Nephron (organoid): Measurements from ENCODE around the gene GNPTG.

Experiments used
- H3K27ac Mint-ChIP-seq, 3 experiments: 2 replicates each; pipeline ENCODE4 v1.8.0; 2020; ENCODE audit warnings: mixed read lengths in 3 of 3, mild to moderate bottlenecking in 2 of 3, moderate library complexity in 1 of 3
- H3K27me3 Mint-ChIP-seq: 2 replicates; pipeline ENCODE4 v1.8.0; 2021; ENCODE audit warnings: low read depth, mild to moderate bottlenecking, moderate library complexity, mixed read lengths
- H3K36me3 Mint-ChIP-seq: 2 replicates; pipeline ENCODE4 v1.8.0; 2020; ENCODE audit warnings: low read depth, mixed read lengths
- H3K4me1 Mint-ChIP-seq: 2 replicates; pipeline ENCODE4 v1.8.0; 2020; ENCODE audit warnings: mixed read lengths
- H3K4me3 Mint-ChIP-seq, 3 experiments: 2 replicates each; pipeline ENCODE4 v1.8.0; 2020; ENCODE audit warnings: mild to moderate bottlenecking in 3 of 3, mixed read lengths in 3 of 3, moderate library complexity in 2 of 3
- H3K9me3 Mint-ChIP-seq: 2 replicates; pipeline ENCODE4 v1.8.0; 2020; ENCODE audit warnings: mixed read lengths
- CTCF ChIP-seq, 3 experiments: fragments of 200-600 bp; sonication (generic); IDR thresholded peaks; one replicate each; pipeline ENCODE4 v1.5.0; 2021; ENCODE audit warnings: antibody characterized with exemption in 3 of 3; ENCODE audit not compliant: unreplicated experiment in 3 of 3

Gene GNPTG

DNA sequence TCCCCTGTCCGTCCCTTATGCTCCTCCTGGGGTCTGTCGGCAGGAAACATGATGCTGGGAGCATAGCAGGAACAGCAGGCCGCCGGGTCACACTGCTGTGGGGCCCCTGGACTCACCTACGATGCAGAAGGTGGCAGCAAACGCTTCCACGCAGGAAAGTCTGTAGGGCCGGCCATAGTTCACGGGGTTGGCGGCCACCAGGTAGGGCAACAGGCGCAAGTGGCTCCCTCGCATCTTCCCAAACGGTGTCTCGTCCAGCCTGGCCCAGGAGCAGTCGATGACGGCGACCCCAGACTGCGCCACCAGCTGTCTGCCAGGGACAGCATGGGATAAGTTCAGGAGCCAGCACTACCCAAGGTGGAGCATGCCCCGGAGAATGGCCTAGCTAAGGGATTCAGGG, 1.0 kb upstream of the GNPTG start:
- Mint-ChIP-seq H3K4me1 (peaks cover 24% of the 10 kb centered on the region), H3K36me3 (no peaks in the 10 kb centered on the region), H3K4me3 (peak overlapping the region; percentile 78 to 87 (median 85)), H3K27ac (no peak overlapping the region), H3K9me3 (peaks cover 2% of the 10 kb centered on the region), H3K27me3 (peaks cover 3% of the 10 kb centered on the region)
- no peak for TF ChIP-seq CTCF (IDR thresholded peaks at IDR 0.05; ENCODE audit: unreplicated experiment in 3 of 3)

- Mint-ChIP-seq H3K36me3 (no peaks in the 10 kb centered on the region), H3K4me3 (peak overlapping the region; percentile 78 to 87 (median 85)), H3K27me3 (peaks cover 3% of the 10 kb centered on the region), H3K4me1 (peaks cover 24% of the 10 kb centered on the region), H3K27ac (no peak overlapping the region), H3K9me3 (peaks cover 2% of the 10 kb centered on the region)
- no peak for TF ChIP-seq CTCF (IDR thresholded peaks at IDR 0.05; ENCODE audit: unreplicated experiment in 3 of 3)
Observed at GRCh38 chr16:1351215-1351581, 533 bp upstream of the GNPTG start.

GRCh38 chr16:1354815-1355540, 3.2 kb downstream of the GNPTG start:
- no peak for TF ChIP-seq CTCF (IDR thresholded peaks at IDR 0.05; ENCODE audit: unreplicated experiment in 3 of 3)
- Mint-ChIP-seq H3K36me3 (no peaks in the 10 kb centered on the region), H3K27me3 (peaks cover 3% of the 10 kb centered on the region), H3K4me3 (peak overlapping the region; percentile 62 to 75 (median 62)), H3K9me3 (peaks cover 2% of the 10 kb centered on the region), H3K4me1 (peaks cover 24% of the 10 kb centered on the region), H3K27ac (no peak overlapping the region)

DNA sequence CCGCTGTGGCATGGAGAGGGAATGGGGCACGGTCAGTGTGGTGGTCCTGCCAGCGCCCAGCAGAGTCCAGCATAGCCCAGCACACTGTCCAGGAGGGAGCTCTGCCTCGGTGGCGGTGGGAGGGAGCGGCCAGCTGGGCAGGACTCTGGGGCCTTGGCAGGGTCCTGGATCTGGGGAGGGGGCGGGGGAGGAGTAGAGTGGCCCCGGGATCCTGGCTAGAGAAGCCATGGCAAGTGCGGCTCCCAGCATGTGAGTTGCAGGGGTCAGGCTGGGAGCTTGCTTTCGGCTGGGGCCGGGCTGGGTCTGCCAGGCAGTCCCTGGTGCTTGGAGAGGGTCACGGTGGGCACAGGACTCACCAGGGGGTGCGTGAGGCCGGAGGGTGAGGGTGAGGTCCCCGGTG, 3.9 kb downstream of the GNPTG start:
- Mint-ChIP-seq H3K27ac (no peak overlapping the region), H3K4me1 (peaks cover 24% of the 10 kb centered on the region), H3K9me3 (peaks cover 2% of the 10 kb centered on the region), H3K4me3 (no peak overlapping the region), H3K36me3 (no peaks in the 10 kb centered on the region), H3K27me3 (peaks cover 3% of the 10 kb centered on the region)
- no peak for TF ChIP-seq CTCF (IDR thresholded peaks at IDR 0.05; ENCODE audit: unreplicated experiment in 3 of 3)

DNA sequence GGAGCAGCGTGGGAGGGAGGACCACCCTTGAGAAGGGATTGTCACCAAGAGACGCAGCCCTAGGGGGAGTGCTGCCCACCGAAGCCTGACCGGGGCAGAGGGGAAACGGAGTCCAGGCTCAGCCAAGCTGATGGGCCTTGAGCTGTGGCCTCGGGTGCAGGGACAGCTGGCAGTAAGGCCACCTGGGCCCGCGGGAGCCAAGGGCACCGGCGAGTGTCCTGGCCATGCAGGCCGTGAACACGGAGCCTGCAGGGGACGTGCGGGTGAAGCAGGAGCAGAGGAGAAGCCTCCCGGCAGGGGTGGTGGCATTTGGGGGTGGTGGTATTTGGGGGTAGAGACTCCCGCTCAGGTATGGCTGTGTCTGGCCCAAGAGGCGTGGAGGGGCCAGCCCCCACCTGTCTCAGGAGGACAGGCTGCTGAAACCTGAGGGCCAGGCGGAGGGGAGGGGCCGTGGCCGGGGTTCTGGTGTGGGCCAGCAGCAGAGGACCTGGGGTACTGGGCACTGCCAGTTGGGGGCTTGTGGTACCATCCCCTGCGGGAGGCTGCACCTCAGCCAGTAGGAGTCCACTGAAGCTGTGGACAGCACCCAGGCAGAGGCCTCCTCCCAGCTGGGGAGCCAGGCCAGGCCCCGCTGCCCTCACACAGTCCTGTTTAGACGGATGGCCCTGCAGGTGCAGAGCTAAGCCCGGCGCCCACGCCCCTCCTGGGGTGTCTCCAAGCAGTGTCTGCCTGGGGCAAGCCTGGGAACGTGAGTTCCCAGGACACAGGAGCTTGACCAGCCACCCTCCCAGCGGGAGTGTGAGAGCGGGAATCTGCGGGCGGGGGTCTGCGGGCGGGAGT, 4.5 kb downstream of the GNPTG start:
- H3K4me1 Mint-ChIP-seq: peaks cover 24% of the 10 kb centered on the region
- H3K4me3 Mint-ChIP-seq: no peak overlapping the region
- TF ChIP-seq CTCF (IDR thresholded peaks at IDR 0.05; ENCODE audit: unreplicated experiment in 3 of 3): no peak
- peaks cover 2% of the 10 kb centered on the region for H3K9me3 Mint-ChIP-seq
- peaks cover 3% of the 10 kb centered on the region for H3K27me3 Mint-ChIP-seq
- no peak overlapping the region for H3K27ac Mint-ChIP-seq
- H3K36me3 Mint-ChIP-seq: no peaks in the 10 kb centered on the region
